CD14-positive monocyte (primary cell): ENCODE data around the gene RPS5. TPM values are rescaled to one million over a fixed set of nuclear protein-coding genes. Genes with fewer than 3 reads are reported as not detected.
A peak's percentile ranks its signal among the peaks of the same experiment; 100 is the strongest.

Source experiments
- DNase-seq, 3 donors: peaks; one replicate each; pipeline ENCODE4 v3.0.0-alpha.2; 2011 to 2022
- H2AFZ ChIP-seq: 2 replicates; pipeline ENCODE4 v1.6.0; 2012; ENCODE audit warnings: mild to moderate bottlenecking, low read depth, low read length, inconsistent platforms; ENCODE audit not compliant: insufficient read depth, poor library complexity, severe bottlenecking
- H3K27ac ChIP-seq, 2 donors: 1 replicate in 1 of 2; 2 replicates in 1 of 2; pipeline ENCODE4 v1.5.1; 2012 to 2013; ENCODE audit warnings: low read length in 2 of 2, control low read depth in 1 of 2, inconsistent platforms in 1 of 2, low read depth in 1 of 2, mild to moderate bottlenecking in 1 of 2
- H3K27me3 ChIP-seq, 2 donors: one replicate each; pipeline versions ENCODE4 v1.6.0 to v1.6.1; 2011 to 2013; ENCODE audit warnings: low read length in 2 of 2; ENCODE audit not compliant: control insufficient read depth in 2 of 2, insufficient read depth in 2 of 2
- H3K36me3 ChIP-seq, 2 donors: replicated peaks in 1 of 2; 1 replicate in 1 of 2; 2 replicates in 1 of 2; pipeline versions ENCODE4 v1.5.1 to v1.6.1; 2012 to 2013; ENCODE audit warnings: low read length in 2 of 2, control low read depth in 1 of 2, inconsistent platforms in 1 of 2, mild to moderate bottlenecking in 1 of 2; ENCODE audit not compliant: insufficient read depth in 2 of 2, control insufficient read depth in 1 of 2
- H3K4me1 ChIP-seq, 2 donors: 1 replicate in 1 of 2; 2 replicates in 1 of 2; pipeline versions ENCODE4 v1.5.1 to v1.6.1; 2012 to 2013; ENCODE audit warnings: low read length in 2 of 2, control low read depth in 1 of 2, inconsistent platforms in 1 of 2, mild to moderate bottlenecking in 1 of 2, moderate library complexity in 1 of 2; ENCODE audit not compliant: insufficient read depth in 2 of 2, control insufficient read depth in 1 of 2
- H3K4me2 ChIP-seq: replicated peaks from 2 replicates; pipeline ENCODE3; 2012; ENCODE audit warnings: low read length, moderate library complexity, mild to moderate bottlenecking; ENCODE audit not compliant: poor library complexity, severe bottlenecking; ENCODE audit errors: extremely low read depth
- H3K4me3 ChIP-seq, 3 experiments: fragments of 200-600 bp in 1 of 3; sonication (generic) in 1 of 3; replicated peaks in 1 of 3; 1 replicate in 2 of 3; 2 replicates in 1 of 3; pipeline ENCODE4 v1.5.1; 2011 to 2013; ENCODE audit warnings: low read length in 3 of 3, mild to moderate bottlenecking in 3 of 3, control low read depth in 2 of 3, low read depth in 2 of 3, inconsistent platforms in 1 of 3, moderate library complexity in 1 of 3
- H3K79me2 ChIP-seq: 2 replicates; pipeline ENCODE4 v1.6.0; 2012; ENCODE audit warnings: mild to moderate bottlenecking, control low read depth, inconsistent platforms, low read length, moderate library complexity; ENCODE audit not compliant: insufficient read depth
- H3K9ac ChIP-seq: 2 replicates; pipeline ENCODE4 v1.6.0; 2017; ENCODE audit warnings: low read length, mild to moderate bottlenecking; ENCODE audit not compliant: insufficient read depth, poor library complexity, severe bottlenecking
- H3K9me3 ChIP-seq, 2 donors: replicated peaks in 1 of 2; 1 replicate in 1 of 2; 2 replicates in 1 of 2; pipeline versions ENCODE4 v1.5.1 to v1.6.1; 2012 to 2013; ENCODE audit warnings: low read length in 2 of 2, control low read depth in 1 of 2; ENCODE audit not compliant: control insufficient read depth in 1 of 2, insufficient read depth in 1 of 2
- H4K20me1 ChIP-seq: 2 replicates; pipeline ENCODE4 v1.6.0; 2012; ENCODE audit warnings: mild to moderate bottlenecking, low read length, control low read depth, moderate library complexity; ENCODE audit not compliant: insufficient read depth
- H3K27ac Mint-ChIP-seq, 7 donors: one replicate each; pipeline ENCODE4 v1.8.0; 2020; ENCODE audit warnings: mild to moderate bottlenecking in 7 of 7, mixed read lengths in 7 of 7, moderate library complexity in 6 of 7, inconsistent platforms in 2 of 7
- H3K27me3 Mint-ChIP-seq, 3 donors: one replicate each; pipeline ENCODE4 v1.8.0; 2021 to 2022; ENCODE audit warnings: low read depth in 3 of 3, mild to moderate bottlenecking in 3 of 3, mixed read lengths in 3 of 3, moderate library complexity in 3 of 3, inconsistent platforms in 1 of 3
- H3K36me3 Mint-ChIP-seq, 2 donors: one replicate each; pipeline ENCODE4 v1.8.0; 2020; ENCODE audit warnings: mixed read lengths in 2 of 2, inconsistent platforms in 1 of 2, mild to moderate bottlenecking in 1 of 2
- H3K4me1 Mint-ChIP-seq: one replicate; pipeline ENCODE4 v1.8.0; 2020; ENCODE audit warnings: mild to moderate bottlenecking, mixed read lengths
- H3K4me3 Mint-ChIP-seq, 2 donors: one replicate each; pipeline ENCODE4 v1.8.0; 2020; ENCODE audit warnings: mild to moderate bottlenecking in 2 of 2, mixed read lengths in 2 of 2, moderate library complexity in 1 of 2
- H3K9me3 Mint-ChIP-seq, 7 donors: one replicate each; pipeline ENCODE4 v1.8.0; 2020 to 2022; ENCODE audit warnings: mixed read lengths in 7 of 7, mild to moderate bottlenecking in 6 of 7, moderate library complexity in 6 of 7, inconsistent platforms in 2 of 7
- WGBS: methylation state at CpG from one replicate; pipeline ENCODE4 v1.1.5; 2013; ENCODE audit warnings: missing lambda C conversion rate; ENCODE audit not compliant: insufficient coverage; 5-methylcytosine and 5-hydroxymethylcytosine counted together
- intact Hi-C, 2 donors: fragments of 100-400 bp; cut with micrococcal nuclease; formaldehyde crosslinking; loops; one replicate each; pipeline versions ENCODE4 v1.15.0 to v1.15.1; 2023
- polyA plus RNA-seq, 3 donors: library from polyadenylated mRNA; depleted of rRNA in 1 of 3; unstranded in 2 of 3; stranded (reverse) in 1 of 3; fragments of 300-500 nt in 2 of 3; fragments of >200 nt in 1 of 3; fragmentation: Illumina TruSeq in 2 of 3; gene quantifications; 1 replicate in 2 of 3; 2 replicates in 1 of 3; pipeline ENCODE4 v1.2.3, GENCODE V29; 2012 to 2021
- TF ChIP-seq, protein P1 (sequence below): fragments of 200-600 bp; IDR thresholded peaks from one replicate; pipeline ENCODE4 v1.8.0; 2022; ENCODE audit warnings: antibody characterized with exemption, mild to moderate bottlenecking

Gene RPS5
- polyA plus RNA-seq, 3 donors, result 485 to 1,381 (median 580) TPM

DNA sequence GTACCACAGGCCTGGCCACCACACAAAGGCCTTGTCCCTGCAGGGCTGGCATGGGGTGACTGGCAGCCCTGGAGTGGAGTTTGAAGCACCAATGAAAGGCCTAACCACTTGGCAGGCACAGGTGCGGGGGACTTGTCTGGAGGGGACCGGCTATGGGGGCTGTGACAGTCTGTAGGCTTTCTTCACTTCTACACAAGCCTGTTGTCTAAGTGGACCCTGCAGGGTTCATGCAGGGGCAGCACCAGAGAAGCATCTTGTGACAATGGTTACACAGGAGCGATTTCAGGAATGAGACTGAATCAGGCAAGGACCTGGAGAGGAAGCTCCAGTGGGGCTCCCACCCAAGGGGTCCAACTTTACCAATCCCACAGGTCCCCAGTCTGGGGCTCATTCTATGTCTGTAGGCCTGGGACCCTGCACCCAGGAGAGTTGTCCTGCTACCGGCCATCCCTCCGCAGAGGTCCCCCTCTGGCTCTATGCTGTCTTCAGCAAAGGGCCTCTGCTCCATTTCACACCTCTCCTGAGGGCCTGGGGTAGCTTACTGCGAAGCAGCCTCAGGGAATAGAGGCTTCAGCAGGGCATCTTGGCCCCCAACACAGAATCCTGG is 4.0 kb upstream of the RPS5 start:
- H3K79me2 ChIP-seq, result peaks cover 10% of the 10 kb centered on the region
- H3K4me3 ChIP-seq, result no peak overlapping the region
- H3K4me2 ChIP-seq, result no peak overlapping the region
- Mint-ChIP-seq H3K36me3 (peaks cover 3 to 6% of the 10 kb centered on the region in 2 donors), H3K9me3 (peaks cover 0 to 3% (median 0%) of the 10 kb centered on the region in 7 donors), H3K4me1 (peaks cover 40% of the 10 kb centered on the region), H3K27ac (no peak overlapping the region), H3K4me3 (no peak overlapping the region), H3K27me3 (peaks cover 0 to 2% (median 0%) of the 10 kb centered on the region in 3 donors)
- no peak overlapping the region for H2AFZ ChIP-seq
- no peak overlapping the region for H3K27ac ChIP-seq
- DNase-seq, result no peak
- TF ChIP-seq, protein P1, sequence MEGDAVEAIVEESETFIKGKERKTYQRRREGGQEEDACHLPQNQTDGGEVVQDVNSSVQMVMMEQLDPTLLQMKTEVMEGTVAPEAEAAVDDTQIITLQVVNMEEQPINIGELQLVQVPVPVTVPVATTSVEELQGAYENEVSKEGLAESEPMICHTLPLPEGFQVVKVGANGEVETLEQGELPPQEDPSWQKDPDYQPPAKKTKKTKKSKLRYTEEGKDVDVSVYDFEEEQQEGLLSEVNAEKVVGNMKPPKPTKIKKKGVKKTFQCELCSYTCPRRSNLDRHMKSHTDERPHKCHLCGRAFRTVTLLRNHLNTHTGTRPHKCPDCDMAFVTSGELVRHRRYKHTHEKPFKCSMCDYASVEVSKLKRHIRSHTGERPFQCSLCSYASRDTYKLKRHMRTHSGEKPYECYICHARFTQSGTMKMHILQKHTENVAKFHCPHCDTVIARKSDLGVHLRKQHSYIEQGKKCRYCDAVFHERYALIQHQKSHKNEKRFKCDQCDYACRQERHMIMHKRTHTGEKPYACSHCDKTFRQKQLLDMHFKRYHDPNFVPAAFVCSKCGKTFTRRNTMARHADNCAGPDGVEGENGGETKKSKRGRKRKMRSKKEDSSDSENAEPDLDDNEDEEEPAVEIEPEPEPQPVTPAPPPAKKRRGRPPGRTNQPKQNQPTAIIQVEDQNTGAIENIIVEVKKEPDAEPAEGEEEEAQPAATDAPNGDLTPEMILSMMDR, result no peak
- peaks cover 0 to under 1% of the 10 kb centered on the region in 2 donors for H3K36me3 ChIP-seq
- H3K9me3 ChIP-seq, result no peaks in the 10 kb centered on the region
- H3K9ac ChIP-seq, result no peak overlapping the region
- WGBS, result 75% methylated on average over 2 of the region's 6 CpGs
- H3K4me1 ChIP-seq, result peaks cover 44 to 52% of the 10 kb centered on the region in 2 donors
- intact Hi-C loops, result no loop called here
- H3K27me3 ChIP-seq, result no peaks in the 10 kb centered on the region
- H4K20me1 ChIP-seq, result no peaks in the 10 kb centered on the region

DNA sequence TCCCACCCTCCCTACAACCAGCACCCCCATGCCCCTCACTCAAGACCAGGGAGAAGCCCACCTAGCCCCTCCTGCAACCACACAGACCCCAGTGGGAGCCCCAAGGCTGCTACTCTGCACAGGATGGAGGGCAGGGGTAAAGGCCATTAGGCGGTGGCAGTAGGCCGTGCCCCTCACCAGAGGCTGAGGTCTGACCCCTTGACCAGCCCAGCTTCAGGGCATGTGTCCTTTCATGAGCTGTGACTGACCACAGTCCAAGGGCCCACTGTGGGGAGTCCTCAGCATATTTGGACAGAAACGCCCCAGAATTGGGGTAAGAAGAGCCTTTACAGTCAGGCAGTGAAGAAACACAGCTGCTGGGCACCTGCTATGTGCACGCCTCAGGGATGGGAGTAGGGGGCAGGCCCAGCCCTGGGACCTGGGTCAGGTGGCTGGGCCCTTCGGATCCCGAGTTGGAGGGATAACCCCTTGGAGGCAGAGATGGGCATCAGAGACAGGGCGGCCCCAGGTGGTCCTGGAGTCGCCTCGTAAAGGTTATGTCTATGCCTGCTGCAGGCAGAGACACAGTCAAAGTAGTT is 1.7 kb upstream of the RPS5 start:
- H3K4me2 ChIP-seq, result peak overlapping the region; percentile 96
- no peaks in the 10 kb centered on the region for H3K27me3 ChIP-seq
- peaks cover 34 to 42% of the 10 kb centered on the region in 2 donors for H3K4me1 ChIP-seq
- no peak overlapping the region for H3K9ac ChIP-seq
- H4K20me1 ChIP-seq, result no peaks in the 10 kb centered on the region
- H2AFZ ChIP-seq, result peak overlapping the region; percentile 100
- no peaks in the 10 kb centered on the region for H3K9me3 ChIP-seq
- H3K36me3 Mint-ChIP-seq, result peaks cover 17 to 28% of the 10 kb centered on the region in 2 donors
- peaks cover 0 to 2% (median 0%) of the 10 kb centered on the region in 3 donors for H3K27me3 Mint-ChIP-seq
- peaks cover 29% of the 10 kb centered on the region for H3K79me2 ChIP-seq
- H3K9me3 Mint-ChIP-seq, result peaks cover 0 to 3% (median 0%) of the 10 kb centered on the region in 7 donors
- WGBS, result 95% methylated on average over 8 of the region's 9 CpGs
- no peak overlapping the region for H3K27ac ChIP-seq
- H3K27ac Mint-ChIP-seq, result peak overlapping the region in 5 of 7 donors; percentile 9 to 96 (median 95)
- H3K36me3 ChIP-seq, result peaks cover 7 to 13% of the 10 kb centered on the region in 2 donors
- intact Hi-C loops, result no loop called here
- peaks cover 36% of the 10 kb centered on the region for H3K4me1 Mint-ChIP-seq
- H3K4me3 ChIP-seq, result no peak overlapping the region
- TF ChIP-seq, protein P1, result no peak
- DNase-seq, result no peak
- peak overlapping the region in 1 of 2 donors; percentile 88 for H3K4me3 Mint-ChIP-seq
